SK-N-MC (cell line): ENCODE data around the gene RBM12.

Experiments
- EZH2 ChIP-seq: fragments of 200-600 bp; sonication (generic); IDR thresholded peaks from one replicate; pipeline ENCODE4 v1.6.1; 2017; ENCODE audit warnings: antibody characterized with exemption
- FOXP2 ChIP-seq: optimal IDR thresholded peaks from 2 replicates; pipeline ENCODE3; 2011; ENCODE audit warnings: mild to moderate bottlenecking, moderate library complexity; ENCODE audit not compliant: insufficient read depth; ENCODE audit errors: extremely low read length, control extremely low read depth

GRCh38 chr20:35708502-35708901 lies 43.8 kb upstream of the RBM12 start:
- TF ChIP-seq EZH2 (no peak), FOXP2 (no peak)
